Measurements from ENCODE around the gene TSSK2.
"Not testable (repeated sequence)": the region's sequence is repeated elsewhere in the genome, so short reads cannot be mapped to it uniquely, and the experiment has no call there.

The TSSK2 gene

DNA sequence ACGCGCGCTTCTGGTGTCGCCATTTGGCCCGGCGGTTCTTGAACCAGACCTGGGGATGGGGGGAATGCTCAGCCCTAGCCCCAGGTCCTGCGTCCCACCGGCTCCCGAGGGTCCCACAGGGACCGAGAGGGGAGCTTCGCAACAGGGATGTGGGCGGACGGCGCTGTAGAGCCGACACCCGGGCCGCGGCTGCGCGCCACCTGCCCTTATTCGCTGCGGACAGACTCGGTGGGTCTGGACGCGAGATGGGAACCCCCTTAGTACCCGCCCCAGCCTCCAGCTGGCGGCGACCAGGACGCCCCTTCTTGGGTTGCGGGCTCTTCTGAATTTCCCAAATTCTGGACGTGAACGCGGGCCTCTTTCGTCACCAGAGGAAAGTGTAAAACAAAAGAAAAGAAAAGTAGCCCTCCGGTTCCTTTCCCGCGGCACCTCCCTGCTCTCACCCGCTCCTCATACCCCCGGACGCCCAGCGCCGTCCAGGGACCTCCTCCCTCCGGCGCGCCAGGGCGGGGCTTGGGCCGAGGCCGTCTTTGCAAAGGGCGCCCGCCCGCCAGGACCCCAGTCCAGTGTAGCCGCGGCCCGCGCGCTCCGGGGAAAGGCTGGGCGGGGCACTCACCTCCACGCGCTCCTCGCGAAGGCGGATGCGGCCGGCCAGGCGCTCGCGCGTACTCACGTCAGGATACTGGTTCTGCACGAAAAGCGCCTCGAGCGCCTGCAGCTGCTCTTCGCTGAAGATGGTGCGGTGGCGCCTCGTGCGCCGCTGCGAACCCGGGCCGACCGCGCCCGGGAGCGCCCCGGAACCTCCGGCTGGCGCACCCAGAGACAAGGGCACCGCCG, 18.2 kb downstream of the TSSK2 start:
- peaks cover 36 to 47% of the 10 kb centered on the region in 2 donors for H3K27me3 ChIP-seq (ENCODE audit: control insufficient read depth in 2 of 2, insufficient read depth in 2 of 2, low read length in 2 of 2)
- no peak overlapping the region for H3K9ac ChIP-seq (ENCODE audit: low read depth in 1 of 2, low read length in 2 of 2)
- H3K36me3 ChIP-seq (ENCODE audit: control insufficient read depth in 2 of 2, insufficient read depth in 2 of 2, low read length in 2 of 2): no peaks in the 10 kb centered on the region
- H3K4me3 ChIP-seq (ENCODE audit: low read length in 2 of 2): no peak overlapping the region
- peaks cover 0 to 2% of the 10 kb centered on the region in 2 donors for H3K9me3 ChIP-seq (ENCODE audit: control insufficient read depth in 2 of 2, low read length in 2 of 2)
- peaks cover 0 to 1% of the 10 kb centered on the region in 2 donors for H3K4me1 ChIP-seq (ENCODE audit: control insufficient read depth in 2 of 2, insufficient read depth in 2 of 2, low read length in 2 of 2)
- H3K27ac ChIP-seq (ENCODE audit: low read depth in 2 of 2, low read length in 2 of 2): no peak overlapping the region

DNA sequence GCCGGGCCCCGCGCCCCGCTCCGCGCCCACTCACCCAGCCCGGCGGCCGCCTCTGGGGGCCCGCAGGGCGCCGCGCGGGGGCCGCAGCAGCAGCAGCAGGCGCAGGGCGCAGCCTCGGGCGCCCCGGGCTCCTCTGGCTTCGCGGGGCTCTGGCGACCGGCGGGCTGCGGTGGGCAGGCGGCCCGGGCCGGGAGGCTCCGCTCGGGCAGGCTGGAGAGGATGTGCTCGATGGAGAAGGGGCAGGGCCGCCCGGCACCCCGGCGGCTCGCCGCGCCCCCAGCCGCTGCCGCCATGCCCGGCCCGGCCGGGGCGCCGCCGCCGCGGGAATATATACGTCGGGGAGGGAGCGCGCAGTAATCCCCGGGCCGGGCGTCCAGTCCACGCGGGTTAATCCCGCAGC, 18.9 kb downstream of the TSSK2 start, which contains the start of gene GSC2:
Gene GSC2, minus strand, starts transcription at position 302 of the 400 bp plus-strand sequence. Its CDS starts 9 bp downstream, at position 293.
- Histone ChIP-seq H3K27me3 (ENCODE audit: control insufficient read depth in 2 of 2, insufficient read depth in 2 of 2, low read length in 2 of 2) (peaks cover 36 to 47% of the 10 kb centered on the region in 2 donors), H3K9ac (ENCODE audit: low read depth in 1 of 2, low read length in 2 of 2) (no peak within 1 kb of the TSS), H3K4me1 (ENCODE audit: control insufficient read depth in 2 of 2, insufficient read depth in 2 of 2, low read length in 2 of 2) (no peaks in the 10 kb centered on the region), H3K9me3 (ENCODE audit: control insufficient read depth in 2 of 2, low read length in 2 of 2) (peaks cover 0 to 2% of the 10 kb centered on the region in 2 donors), H3K4me3 (ENCODE audit: low read length in 2 of 2) (no peak within 1 kb of the TSS), H3K36me3 (ENCODE audit: control insufficient read depth in 2 of 2, insufficient read depth in 2 of 2, low read length in 2 of 2) (no peaks in the 10 kb centered on the region), H3K27ac (ENCODE audit: low read depth in 2 of 2, low read length in 2 of 2) (no peak within 1 kb of the TSS)

GRCh38 chr22:19150482-19151328, 19.6 kb downstream of the TSSK2 start:
- Histone ChIP-seq H3K27ac (ENCODE audit: low read depth in 2 of 2, low read length in 2 of 2) (no peak overlapping the region), H3K4me1 (ENCODE audit: control insufficient read depth in 2 of 2, insufficient read depth in 2 of 2, low read length in 2 of 2) (no peaks in the 10 kb centered on the region), H3K9me3 (ENCODE audit: control insufficient read depth in 2 of 2, low read length in 2 of 2) (peaks cover 0 to 2% of the 10 kb centered on the region in 2 donors), H3K27me3 (ENCODE audit: control insufficient read depth in 2 of 2, insufficient read depth in 2 of 2, low read length in 2 of 2) (peaks cover 36 to 47% of the 10 kb centered on the region in 2 donors), H3K36me3 (ENCODE audit: control insufficient read depth in 2 of 2, insufficient read depth in 2 of 2, low read length in 2 of 2) (no peaks in the 10 kb centered on the region), H3K4me3 (ENCODE audit: low read length in 2 of 2) (no peak overlapping the region), H3K9ac (ENCODE audit: low read depth in 1 of 2, low read length in 2 of 2) (no peak overlapping the region)

GRCh38 chr22:19151329-19152191, 20.5 kb downstream of the TSSK2 start:
- Histone ChIP-seq H3K27ac (ENCODE audit: low read depth in 2 of 2, low read length in 2 of 2) (no peak overlapping the region), H3K4me1 (ENCODE audit: control insufficient read depth in 2 of 2, insufficient read depth in 2 of 2, low read length in 2 of 2) (no peaks in the 10 kb centered on the region), H3K4me3 (ENCODE audit: low read length in 2 of 2) (no peak overlapping the region), H3K9me3 (ENCODE audit: control insufficient read depth in 2 of 2, low read length in 2 of 2) (peaks cover 0 to 2% of the 10 kb centered on the region in 2 donors), H3K27me3 (ENCODE audit: control insufficient read depth in 2 of 2, insufficient read depth in 2 of 2, low read length in 2 of 2) (peaks cover 36 to 47% of the 10 kb centered on the region in 2 donors), H3K9ac (ENCODE audit: low read depth in 1 of 2, low read length in 2 of 2) (no peak overlapping the region), H3K36me3 (ENCODE audit: control insufficient read depth in 2 of 2, insufficient read depth in 2 of 2, low read length in 2 of 2) (no peaks in the 10 kb centered on the region)

GRCh38 chr22:19152942-19153883, 22.1 kb downstream of the TSSK2 start:
- Histone ChIP-seq H3K9me3 (ENCODE audit: control insufficient read depth in 2 of 2, low read length in 2 of 2) (peaks cover 0 to 2% of the 10 kb centered on the region in 2 donors), H3K27me3 (ENCODE audit: control insufficient read depth in 2 of 2, insufficient read depth in 2 of 2, low read length in 2 of 2) (peaks cover 23 to 33% of the 10 kb centered on the region in 2 donors), H3K4me1 (ENCODE audit: control insufficient read depth in 2 of 2, insufficient read depth in 2 of 2, low read length in 2 of 2) (no peaks in the 10 kb centered on the region), H3K4me3 (ENCODE audit: low read length in 2 of 2) (no peak overlapping the region), H3K9ac (ENCODE audit: low read depth in 1 of 2, low read length in 2 of 2) (no peak overlapping the region), H3K27ac (ENCODE audit: low read depth in 2 of 2, low read length in 2 of 2) (no peak overlapping the region), H3K36me3 (ENCODE audit: control insufficient read depth in 2 of 2, insufficient read depth in 2 of 2, low read length in 2 of 2) (no peaks in the 10 kb centered on the region)

DNA sequence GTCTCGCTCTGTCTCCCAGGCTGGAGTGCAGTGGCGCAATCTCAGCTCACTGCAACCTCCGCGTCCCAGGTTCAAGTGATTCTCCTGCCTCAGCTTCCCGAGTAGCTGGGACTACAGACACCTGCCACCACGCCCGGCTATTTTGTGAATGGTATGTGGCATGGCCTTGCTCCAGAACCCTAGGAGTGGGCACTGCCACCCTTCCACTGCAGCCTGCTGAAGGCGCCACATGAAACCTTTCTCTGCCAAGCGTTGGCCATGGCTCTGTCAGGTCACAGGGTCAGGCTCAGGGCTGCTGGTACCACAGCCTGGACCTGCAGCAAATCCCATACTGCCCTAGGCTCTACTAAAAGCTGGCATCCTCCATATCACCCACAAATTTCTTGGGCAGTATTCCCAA, 25.0 kb downstream of the TSSK2 start:
- H3K27me3 ChIP-seq (ENCODE audit: control insufficient read depth in 2 of 2, insufficient read depth in 2 of 2, low read length in 2 of 2): peaks cover 13 to 20% of the 10 kb centered on the region in 2 donors
- H3K4me1 ChIP-seq (ENCODE audit: control insufficient read depth in 2 of 2, insufficient read depth in 2 of 2, low read length in 2 of 2); H3K9me3 ChIP-seq (ENCODE audit: control insufficient read depth in 2 of 2, low read length in 2 of 2); H3K4me3 ChIP-seq (ENCODE audit: low read length in 2 of 2); H3K9ac ChIP-seq (ENCODE audit: low read depth in 1 of 2, low read length in 2 of 2); H3K36me3 ChIP-seq (ENCODE audit: control insufficient read depth in 2 of 2, insufficient read depth in 2 of 2, low read length in 2 of 2); H3K27ac ChIP-seq (ENCODE audit: low read depth in 2 of 2, low read length in 2 of 2): not testable (repeated sequence)

GRCh38 chr22:19158649-19159048, 27.5 kb downstream of the TSSK2 start:
- H3K9me3 ChIP-seq (ENCODE audit: control insufficient read depth in 2 of 2, low read length in 2 of 2); H3K27me3 ChIP-seq (ENCODE audit: control insufficient read depth in 2 of 2, insufficient read depth in 2 of 2, low read length in 2 of 2); H3K4me3 ChIP-seq (ENCODE audit: low read length in 2 of 2); H3K9ac ChIP-seq (ENCODE audit: low read depth in 1 of 2, low read length in 2 of 2); H3K36me3 ChIP-seq (ENCODE audit: control insufficient read depth in 2 of 2, insufficient read depth in 2 of 2, low read length in 2 of 2); H3K4me1 ChIP-seq (ENCODE audit: control insufficient read depth in 2 of 2, insufficient read depth in 2 of 2, low read length in 2 of 2); H3K27ac ChIP-seq (ENCODE audit: low read depth in 2 of 2, low read length in 2 of 2): not testable (repeated sequence)

GRCh38 chr22:19164425-19164824, 33.3 kb downstream of the TSSK2 start:
- H3K27me3 ChIP-seq (ENCODE audit: control insufficient read depth in 2 of 2, insufficient read depth in 2 of 2, low read length in 2 of 2): peaks cover 23 to 27% of the 10 kb centered on the region in 2 donors
- H3K36me3 ChIP-seq (ENCODE audit: control insufficient read depth in 2 of 2, insufficient read depth in 2 of 2, low read length in 2 of 2): no peaks in the 10 kb centered on the region
- H3K27ac ChIP-seq (ENCODE audit: low read depth in 2 of 2, low read length in 2 of 2): no peak overlapping the region
- no peaks in the 10 kb centered on the region for H3K9me3 ChIP-seq (ENCODE audit: control insufficient read depth in 2 of 2, low read length in 2 of 2)
- no peak overlapping the region for H3K9ac ChIP-seq (ENCODE audit: low read depth in 1 of 2, low read length in 2 of 2)
- H3K4me3 ChIP-seq (ENCODE audit: low read length in 2 of 2): no peak overlapping the region
- H3K4me1 ChIP-seq (ENCODE audit: control insufficient read depth in 2 of 2, insufficient read depth in 2 of 2, low read length in 2 of 2): peaks cover 0 to 2% of the 10 kb centered on the region in 2 donors

DNA sequence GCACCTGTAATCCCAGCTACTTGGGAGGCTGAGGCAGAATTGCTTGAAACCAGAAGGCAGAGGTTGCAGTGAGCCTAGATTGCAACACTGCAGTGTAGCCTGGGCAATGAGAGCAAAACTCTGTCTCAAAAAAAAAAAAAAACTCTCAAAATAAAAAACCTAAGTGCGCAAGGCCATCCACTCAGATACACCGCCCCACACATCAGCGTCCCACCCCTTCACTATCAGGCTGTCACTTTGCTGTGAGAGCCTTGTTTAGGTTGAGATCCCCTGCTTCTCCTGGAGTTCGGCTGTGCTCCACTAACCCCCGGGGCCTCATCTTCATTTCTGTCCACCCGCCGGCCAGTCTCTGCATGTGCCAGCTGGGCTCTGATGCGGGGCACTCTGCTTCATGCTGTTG, 35.3 kb downstream of the TSSK2 start:
- Histone ChIP-seq H3K27me3 (ENCODE audit: control insufficient read depth in 2 of 2, insufficient read depth in 2 of 2, low read length in 2 of 2) (peaks cover 30 to 33% of the 10 kb centered on the region in 2 donors), H3K4me1 (ENCODE audit: control insufficient read depth in 2 of 2, insufficient read depth in 2 of 2, low read length in 2 of 2) (peaks cover 8 to 11% of the 10 kb centered on the region in 2 donors), H3K4me3 (ENCODE audit: low read length in 2 of 2) (no peak overlapping the region)

More for the DNA sequence above, 35.3 kb downstream of the TSSK2 start:
- Histone ChIP-seq H3K9ac (ENCODE audit: low read depth in 1 of 2, low read length in 2 of 2) (no peak overlapping the region), H3K36me3 (ENCODE audit: control insufficient read depth in 2 of 2, insufficient read depth in 2 of 2, low read length in 2 of 2) (no peaks in the 10 kb centered on the region), H3K9me3 (ENCODE audit: control insufficient read depth in 2 of 2, low read length in 2 of 2) (no peaks in the 10 kb centered on the region), H3K27ac (ENCODE audit: low read depth in 2 of 2, low read length in 2 of 2) (no peak overlapping the region)
